Muscle layer of duodenum (tissue), 2 donors: ENCODE data around the gene ETV6.

Source experiments
- H3K27ac ChIP-seq: one replicate; pipeline ENCODE4 v1.7.0; 2013; ENCODE audit warnings: mild to moderate bottlenecking, low read length
- H3K27me3 ChIP-seq: one replicate; pipeline ENCODE4 v1.7.0; 2013; ENCODE audit warnings: low read depth, mild to moderate bottlenecking, control low read depth, low read length
- H3K36me3 ChIP-seq, 2 donors: one replicate each; pipeline ENCODE4 v1.7.0; 2013; ENCODE audit warnings: low read length in 2 of 2, control low read depth in 1 of 2, mild to moderate bottlenecking in 1 of 2; ENCODE audit not compliant: insufficient read depth in 2 of 2, control insufficient read depth in 1 of 2
- H3K4me1 ChIP-seq, 2 donors: one replicate each; pipeline ENCODE4 v1.7.0; 2013; ENCODE audit warnings: low read length in 2 of 2, mild to moderate bottlenecking in 2 of 2, control low read depth in 1 of 2, moderate library complexity in 1 of 2; ENCODE audit not compliant: insufficient read depth in 2 of 2, control insufficient read depth in 1 of 2
- H3K4me3 ChIP-seq, 2 donors: one replicate each; pipeline ENCODE4 v1.7.0; 2013; ENCODE audit warnings: low read length in 2 of 2, low read depth in 1 of 2, mild to moderate bottlenecking in 1 of 2
- H3K9me3 ChIP-seq, 2 donors: one replicate each; pipeline ENCODE4 v1.7.0; 2013; ENCODE audit warnings: low read length in 2 of 2, control low read depth in 1 of 2, mild to moderate bottlenecking in 1 of 2; ENCODE audit not compliant: control insufficient read depth in 1 of 2
- donor health status: healthy.

The ETV6 gene

GRCh38 chr12:11786638-11787365 is 137.3 kb downstream of the ETV6 start:
- no peak overlapping the region for H3K27ac ChIP-seq
- peaks cover 5 to 25% of the 10 kb centered on the region in 2 donors for H3K4me1 ChIP-seq
- H3K36me3 ChIP-seq: no peaks in the 10 kb centered on the region
- H3K4me3 ChIP-seq: no peak overlapping the region
- no peaks in the 10 kb centered on the region for H3K27me3 ChIP-seq
- H3K9me3 ChIP-seq: no peaks in the 10 kb centered on the region

DNA sequence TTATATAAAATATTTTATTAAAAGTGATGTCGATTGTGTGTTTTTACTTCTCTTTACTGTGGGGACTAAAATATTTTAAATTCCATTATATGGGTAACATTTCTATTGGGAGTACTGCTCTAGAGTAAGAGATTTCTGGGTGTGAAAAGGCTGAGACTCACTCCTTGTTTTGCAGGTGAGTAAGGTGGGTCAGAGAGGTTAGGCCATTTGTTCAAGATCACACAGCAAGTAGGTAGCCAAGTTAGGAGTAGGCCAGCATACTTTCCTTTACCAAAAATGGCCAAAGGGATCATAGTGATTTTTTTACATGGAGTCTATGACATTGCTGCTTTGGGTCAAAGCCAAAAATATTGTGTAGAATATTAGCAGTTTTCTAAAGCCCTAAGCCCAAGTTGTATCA is 138.0 kb downstream of the ETV6 start:
- peaks cover 5 to 25% of the 10 kb centered on the region in 2 donors for H3K4me1 ChIP-seq
- peak overlapping the region; percentile 29 for H3K27ac ChIP-seq
- no peaks in the 10 kb centered on the region for H3K36me3 ChIP-seq
- H3K27me3 ChIP-seq: no peaks in the 10 kb centered on the region
- H3K4me3 ChIP-seq: no peak overlapping the region
- no peaks in the 10 kb centered on the region for H3K9me3 ChIP-seq

DNA sequence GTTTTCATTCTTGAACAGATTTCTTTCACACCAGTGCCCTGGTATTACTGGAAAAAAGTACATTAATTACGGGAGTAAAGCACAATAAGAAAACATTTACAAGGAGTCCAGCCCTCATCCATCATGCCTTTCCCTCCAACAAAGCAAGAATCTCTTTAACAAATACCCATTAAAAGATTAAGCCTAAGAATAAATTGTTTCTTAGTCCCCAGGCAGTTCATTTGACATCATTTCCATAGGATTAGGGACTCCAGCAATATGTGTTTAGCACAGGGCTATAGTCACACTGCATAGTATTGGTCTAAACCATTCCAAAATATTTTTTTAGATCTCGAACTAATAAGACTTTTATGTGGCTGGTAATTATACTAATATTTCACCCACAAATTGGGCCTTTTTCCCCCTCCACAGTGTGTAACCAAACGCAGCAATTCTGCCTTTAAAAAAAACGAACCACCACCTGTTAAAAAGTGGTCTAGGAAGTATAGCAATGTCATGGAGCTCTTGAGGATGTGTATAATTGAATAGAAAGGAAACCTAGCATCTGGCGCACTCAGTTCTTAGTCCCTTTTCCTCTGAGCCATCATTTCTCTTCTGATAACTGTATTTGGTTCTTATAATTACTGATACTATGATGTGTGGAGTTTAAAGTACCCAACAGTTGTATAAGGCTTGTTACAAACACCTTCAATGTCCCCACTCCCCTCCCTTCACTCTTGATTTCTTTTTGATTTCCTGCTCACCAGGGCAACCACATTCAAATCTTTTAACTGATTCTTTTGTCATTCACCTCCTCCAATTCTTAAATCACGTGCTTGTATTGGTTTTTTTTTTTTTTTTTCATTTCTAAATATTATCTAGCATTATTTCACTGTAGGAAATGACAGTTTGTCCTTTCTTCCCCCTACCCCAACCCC is 138.7 kb downstream of the ETV6 start:
- Histone ChIP-seq H3K27me3 (no peaks in the 10 kb centered on the region), H3K36me3 (no peaks in the 10 kb centered on the region), H3K9me3 (no peaks in the 10 kb centered on the region), H3K27ac (peak overlapping the region; percentile 29), H3K4me1 (peaks cover 5 to 27% of the 10 kb centered on the region in 2 donors), H3K4me3 (no peak overlapping the region)

DNA sequence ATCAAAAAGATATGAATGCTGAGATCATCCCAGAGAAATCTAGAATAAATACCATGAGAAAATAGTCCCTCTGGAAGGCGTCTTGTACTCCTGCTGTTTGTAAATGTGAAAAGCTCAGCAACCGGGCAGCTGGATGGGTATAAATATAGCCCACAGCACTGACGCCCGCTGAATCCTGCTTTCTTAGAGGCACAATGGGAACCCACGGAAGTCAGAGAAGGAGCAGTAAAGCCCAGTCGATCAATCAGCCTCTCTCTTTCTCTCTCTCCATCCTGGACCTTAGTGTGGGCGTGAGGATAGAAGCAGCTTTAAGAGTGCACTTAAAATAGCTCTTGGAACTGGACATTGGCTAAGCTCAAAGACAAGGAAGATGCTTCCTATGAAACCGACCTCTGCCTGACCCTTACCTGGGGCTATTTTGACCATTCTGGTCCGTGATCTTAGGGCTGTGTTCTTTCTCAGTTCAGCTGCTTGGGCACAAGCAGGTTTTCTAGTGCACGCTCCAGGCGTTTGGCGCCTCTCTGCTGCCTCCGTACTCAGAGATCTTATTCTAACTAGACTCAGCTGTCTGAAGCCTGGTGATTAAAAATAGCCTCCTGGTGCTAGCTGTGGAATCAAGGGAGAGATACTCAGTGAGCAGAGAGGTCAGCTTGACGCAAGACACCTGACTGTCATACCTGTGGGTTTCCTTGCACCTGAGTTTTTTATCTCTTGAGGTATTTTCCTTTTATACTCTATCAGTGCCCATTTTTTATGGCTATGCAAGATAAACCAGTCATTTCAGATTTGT is 144.6 kb downstream of the ETV6 start:
- Histone ChIP-seq H3K27me3 (no peaks in the 10 kb centered on the region), H3K4me1 (peaks cover 15 to 45% of the 10 kb centered on the region in 2 donors), H3K9me3 (no peaks in the 10 kb centered on the region), H3K36me3 (peaks cover 0 to under 1% of the 10 kb centered on the region in 2 donors), H3K4me3 (peak overlapping the region in 1 of 2 donors; percentile 37), H3K27ac (peak overlapping the region; percentile 59)

GRCh38 chr12:11794751-11795150 is 145.3 kb downstream of the ETV6 start:
- Histone ChIP-seq H3K4me3 (peak overlapping the region in 1 of 2 donors; percentile 37), H3K27me3 (no peaks in the 10 kb centered on the region), H3K4me1 (peaks cover 15 to 47% of the 10 kb centered on the region in 2 donors), H3K9me3 (no peaks in the 10 kb centered on the region), H3K27ac (peak overlapping the region; percentile 59), H3K36me3 (peaks cover 0 to 4% of the 10 kb centered on the region in 2 donors)

DNA sequence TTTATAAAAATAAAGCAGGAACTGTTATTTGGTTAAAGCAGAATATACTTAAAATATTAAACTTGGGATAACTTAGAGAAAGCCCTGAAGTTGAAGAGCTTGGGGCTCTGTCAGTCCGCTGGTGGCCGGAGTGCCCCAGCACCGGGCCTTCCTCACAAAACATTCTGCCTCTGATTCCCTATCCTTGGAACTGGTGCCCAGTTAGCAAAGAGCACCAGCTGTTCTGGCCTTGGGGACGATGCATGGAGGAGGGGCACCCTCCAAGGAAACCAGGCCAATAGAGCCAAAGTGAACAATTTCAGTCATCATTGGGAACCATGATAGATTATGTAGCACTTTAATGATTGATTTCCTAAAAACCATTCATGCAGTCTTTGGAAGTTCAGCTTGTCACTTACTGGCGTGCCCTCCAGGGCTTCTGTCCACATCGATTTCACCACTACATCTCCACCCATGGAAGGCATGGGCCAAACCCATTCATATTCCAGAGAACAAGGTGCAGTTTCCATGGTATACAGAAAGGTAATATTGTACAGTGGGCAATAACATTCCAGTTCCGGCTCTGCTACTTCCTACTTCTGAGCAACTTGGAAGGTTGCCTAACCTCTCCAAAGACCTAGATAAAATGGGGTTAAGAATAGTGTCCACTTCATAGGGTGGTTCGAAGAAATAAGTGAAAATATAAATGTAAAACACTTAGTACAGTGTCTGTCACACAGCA is 145.9 kb downstream of the ETV6 start:
- peaks cover 0 to 4% of the 10 kb centered on the region in 2 donors for H3K36me3 ChIP-seq
- H3K4me3 ChIP-seq: no peak overlapping the region
- no peaks in the 10 kb centered on the region for H3K27me3 ChIP-seq
- H3K9me3 ChIP-seq: no peaks in the 10 kb centered on the region
- peak overlapping the region; percentile 59 for H3K27ac ChIP-seq
- H3K4me1 ChIP-seq: peaks cover 15 to 47% of the 10 kb centered on the region in 2 donors

GRCh38 chr12:11795913-11796459 is 146.5 kb downstream of the ETV6 start:
- Histone ChIP-seq H3K9me3 (no peaks in the 10 kb centered on the region), H3K4me1 (peaks cover 15 to 47% of the 10 kb centered on the region in 2 donors), H3K27ac (peak overlapping the region; percentile 59), H3K27me3 (no peaks in the 10 kb centered on the region), H3K36me3 (peaks cover 0 to 4% of the 10 kb centered on the region in 2 donors), H3K4me3 (no peak overlapping the region)

GRCh38 chr12:11797317-11797913 is 147.9 kb downstream of the ETV6 start:
- H3K9me3 ChIP-seq: no peaks in the 10 kb centered on the region
- peaks cover 0 to 4% of the 10 kb centered on the region in 2 donors for H3K36me3 ChIP-seq
- H3K4me1 ChIP-seq: peaks cover 15 to 47% of the 10 kb centered on the region in 2 donors
- no peaks in the 10 kb centered on the region for H3K27me3 ChIP-seq
- peak overlapping the region; percentile 43 for H3K27ac ChIP-seq
- H3K4me3 ChIP-seq: no peak overlapping the region

DNA sequence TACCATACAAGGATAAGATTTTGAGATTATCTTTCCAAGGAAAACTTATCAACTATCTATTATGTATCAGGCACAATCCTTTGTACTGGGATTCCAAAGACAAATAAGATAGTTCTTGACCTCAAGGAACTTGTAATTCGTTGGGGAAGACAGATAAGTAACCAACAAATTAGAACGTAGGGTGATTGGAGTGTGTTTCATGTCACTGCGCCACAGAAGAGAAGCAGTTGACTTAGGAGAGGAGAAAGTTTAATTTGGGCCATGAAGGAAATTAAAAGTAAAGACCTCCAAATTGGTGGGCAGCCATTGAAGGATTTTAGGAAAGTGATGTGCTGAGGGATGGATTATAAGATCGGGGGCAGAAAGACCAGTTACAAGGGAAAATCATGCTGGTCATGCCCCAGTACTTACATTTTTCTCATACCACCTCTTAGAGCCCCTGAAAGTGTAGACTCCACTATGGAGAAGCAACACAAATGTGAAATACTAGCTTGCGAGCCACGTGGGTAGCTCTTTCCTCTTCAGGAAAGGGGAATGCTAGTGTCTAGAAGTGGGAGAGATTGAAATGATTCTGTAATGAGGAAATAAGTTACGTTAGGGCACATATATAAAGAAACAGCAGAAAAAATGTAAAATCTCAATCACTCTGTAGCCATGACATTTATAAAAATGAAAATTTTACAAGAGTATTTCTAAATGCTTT is 148.7 kb downstream of the ETV6 start:
- no peaks in the 10 kb centered on the region for H3K9me3 ChIP-seq
- no peaks in the 10 kb centered on the region for H3K27me3 ChIP-seq
- peak overlapping the region; percentile 43 for H3K27ac ChIP-seq
- peaks cover 0 to 4% of the 10 kb centered on the region in 2 donors for H3K36me3 ChIP-seq
- peaks cover 15 to 45% of the 10 kb centered on the region in 2 donors for H3K4me1 ChIP-seq
- H3K4me3 ChIP-seq: no peak overlapping the region
